Measurements from ENCODE around the gene POLR2A.
"Not testable (repeated sequence)": the region's sequence is repeated elsewhere in the genome, so short reads cannot be mapped to it uniquely, and the experiment has no call there.

POLR2A gene

GRCh38 chr17:7478276-7479212, 5.6 kb upstream of the POLR2A start:
- DNase-seq (ENCODE audit: low read depth in 2 of 2): peak; percentile 37 to 40

- DNase-seq (ENCODE audit: low read depth in 2 of 2): peak; percentile 28 to 33
These were observed 4.7 kb upstream of the POLR2A start, which contains the start of gene ZBTB4 for GRCh38 chr17:7479213-7480088. ZBTB4 (minus strand) TSS chr17:7479631; CDS start chr17:7466801, 12,830 bp downstream.

- DNase-seq (ENCODE audit: low read depth in 2 of 2): no peak
These were observed 4.1 kb upstream of the POLR2A start for GRCh38 chr17:7480089-7480384.

- not testable (repeated sequence) for DNase-seq (ENCODE audit: low read depth in 2 of 2)
These were observed 2.9 kb upstream of the POLR2A start, which contains the start of gene SLC35G6 for GRCh38 chr17:7481275-7481674. SLC35G6 (plus strand) TSS chr17:7481446; CDS start chr17:7481517, 71 bp downstream.

- not testable (repeated sequence) for DNase-seq (ENCODE audit: low read depth in 2 of 2)
These were observed 2.1 kb upstream of the POLR2A start for GRCh38 chr17:7481842-7482741.

GRCh38 chr17:7482742-7483088, 1.5 kb upstream of the POLR2A start:
- DNase-seq (ENCODE audit: low read depth in 2 of 2): not testable (repeated sequence)

- DNase-seq (ENCODE audit: low read depth in 2 of 2): peak; percentile 83 to 85
These were observed 705 bp upstream of the POLR2A start for GRCh38 chr17:7483255-7484066.

GRCh38 chr17:7484919-7485377, 782 bp downstream of the POLR2A start:
- no peak for DNase-seq (ENCODE audit: low read depth in 2 of 2)

GRCh38 chr17:7486181-7486580, 2.0 kb downstream of the POLR2A start:
- no peak for DNase-seq (ENCODE audit: low read depth in 2 of 2)

GRCh38 chr17:7490144-7490543, 6.0 kb downstream of the POLR2A start:
- DNase-seq (ENCODE audit: low read depth in 2 of 2): no peak

- no peak for DNase-seq (ENCODE audit: low read depth in 2 of 2)
These were observed 7.4 kb downstream of the POLR2A start for GRCh38 chr17:7491583-7491982.

GRCh38 chr17:7493941-7494340, 9.8 kb downstream of the POLR2A start:
- DNase-seq (ENCODE audit: low read depth in 2 of 2): no peak

GRCh38 chr17:7495906-7496434, 11.8 kb downstream of the POLR2A start:
- no peak for DNase-seq (ENCODE audit: low read depth in 2 of 2)

- DNase-seq (ENCODE audit: low read depth in 2 of 2): no peak
These were observed 12.5 kb downstream of the POLR2A start for GRCh38 chr17:7496470-7497183.

GRCh38 chr17:7497228-7497627, 13.1 kb downstream of the POLR2A start:
- DNase-seq (ENCODE audit: low read depth in 2 of 2): no peak

GRCh38 chr17:7497636-7498035, 13.5 kb downstream of the POLR2A start:
- no peak for DNase-seq (ENCODE audit: low read depth in 2 of 2)

GRCh38 chr17:7499161-7499560, 15.0 kb downstream of the POLR2A start:
- no peak for DNase-seq (ENCODE audit: low read depth in 2 of 2)

- no peak for DNase-seq (ENCODE audit: low read depth in 2 of 2)
These were observed 17.6 kb downstream of the POLR2A start for GRCh38 chr17:7501729-7502128.

GRCh38 chr17:7502171-7502847, 18.1 kb downstream of the POLR2A start:
- DNase-seq (ENCODE audit: low read depth in 2 of 2): no peak
